Activated naive CD8-positive, alpha-beta T cell treated with anti-CD3 and anti-CD28 coated beads, Interleukin-2, amount 10 ng/mL, durations not matched to agents 7 days and 5 days (primary cell): Measurements from ENCODE around the gene FOXG1. TPM values are rescaled to one million over a fixed set of nuclear protein-coding genes. Genes with fewer than 3 reads are reported as not detected.

ENCODE experiments used
- ATAC-seq: fragments of 150-1000 bp; cut with Tn5 transposase; one replicate; pipeline ENCODE4 v1.10.0; 2021; ENCODE audit warnings: low read depth, moderate library complexity
- POLR2A ChIA-PET: fragments of 350-600 bp; sonication (Branson Sonifier 250); formaldehyde crosslinking; loops from one replicate; lab custom pipeline; 2021; ENCODE audit warnings: antibody characterized with exemption; lab: Charles Lee
- DNase-seq: peaks from one replicate; pipeline ENCODE4 v3.0.0; 2021
- H3K27ac Mint-ChIP-seq: one replicate; pipeline ENCODE4 v1.8.0; 2022; ENCODE audit warnings: mild to moderate bottlenecking, mixed read lengths
- H3K27me3 Mint-ChIP-seq: one replicate; pipeline ENCODE4 v1.8.0; 2022; ENCODE audit warnings: mild to moderate bottlenecking, moderate library complexity, mixed read lengths
- H3K36me3 Mint-ChIP-seq: one replicate; pipeline ENCODE4 v1.8.0; 2021; ENCODE audit warnings: mild to moderate bottlenecking, mixed read lengths
- H3K4me1 Mint-ChIP-seq: one replicate; pipeline ENCODE4 v1.8.0; 2021; ENCODE audit warnings: mixed read lengths
- H3K4me3 Mint-ChIP-seq: one replicate; pipeline ENCODE4 v1.8.0; 2022; ENCODE audit warnings: mild to moderate bottlenecking, moderate library complexity, mixed read lengths
- H3K9me3 Mint-ChIP-seq: one replicate; pipeline ENCODE4 v1.8.0; 2021; ENCODE audit warnings: mixed read lengths
- total RNA-seq, 2 experiments: library from RNA; stranded (reverse); gene quantifications; one replicate each; pipeline ENCODE4 v1.2.3, GENCODE V29; 2021

FOXG1 gene
- total RNA-seq, 2 experiments from 2014 or later: not detected

- H3K9me3 Mint-ChIP-seq: no peaks in the 10 kb centered on the region
Observed at GRCh38 chr14:28757786-28758185, 8.8 kb upstream of the FOXG1 start.

GRCh38 chr14:28758253-28758884 is 8.2 kb upstream of the FOXG1 start:
- ATAC-seq: no peak
- POLR2A ChIA-PET: no interaction called here
- H3K27me3 Mint-ChIP-seq: peaks cover 72% of the 10 kb centered on the region

More at GRCh38 chr14:28757786-28758185, 8.8 kb upstream of the FOXG1 start:
- ATAC-seq: no peak
- DNase-seq: no peak
- H3K27me3 Mint-ChIP-seq: peaks cover 70% of the 10 kb centered on the region
- no peaks in the 10 kb centered on the region for H3K36me3 Mint-ChIP-seq
- H3K4me1 Mint-ChIP-seq: no peaks in the 10 kb centered on the region
- POLR2A ChIA-PET: no interaction called here
- H3K4me3 Mint-ChIP-seq: no peak overlapping the region
- H3K27ac Mint-ChIP-seq: no peak overlapping the region

GRCh38 chr14:28758885-28759652 is 7.5 kb upstream of the FOXG1 start:
- POLR2A ChIA-PET: no interaction called here
- DNase-seq (no peak), ATAC-seq (no peak)
- H3K27me3 Mint-ChIP-seq: peaks cover 74% of the 10 kb centered on the region
- no peak overlapping the region for H3K27ac Mint-ChIP-seq
- no peak overlapping the region for H3K4me3 Mint-ChIP-seq
- no peaks in the 10 kb centered on the region for H3K36me3 Mint-ChIP-seq
- no peaks in the 10 kb centered on the region for H3K9me3 Mint-ChIP-seq
- no peaks in the 10 kb centered on the region for H3K4me1 Mint-ChIP-seq

More at GRCh38 chr14:28758253-28758884, 8.2 kb upstream of the FOXG1 start:
- no peak overlapping the region for H3K4me3 Mint-ChIP-seq
- H3K27ac Mint-ChIP-seq: no peak overlapping the region
- DNase-seq: no peak
- H3K36me3 Mint-ChIP-seq: no peaks in the 10 kb centered on the region
- H3K9me3 Mint-ChIP-seq: no peaks in the 10 kb centered on the region
- no peaks in the 10 kb centered on the region for H3K4me1 Mint-ChIP-seq

GRCh38 chr14:28759653-28760313 is 6.8 kb upstream of the FOXG1 start:
- Mint-ChIP-seq H3K27me3 (peaks cover 74% of the 10 kb centered on the region), H3K4me3 (peak overlapping the region; percentile 4), H3K9me3 (no peaks in the 10 kb centered on the region), H3K36me3 (no peaks in the 10 kb centered on the region), H3K4me1 (no peaks in the 10 kb centered on the region), H3K27ac (no peak overlapping the region)
- DNase-seq: no peak
- ATAC-seq: no peak
- POLR2A ChIA-PET: no interaction called here

GRCh38 chr14:28760431-28760996 is 6.1 kb upstream of the FOXG1 start:
- POLR2A ChIA-PET: no interaction called here
- no peak overlapping the region for H3K4me3 Mint-ChIP-seq
- peaks cover 2% of the 10 kb centered on the region for H3K4me1 Mint-ChIP-seq
- DNase-seq (no peak), ATAC-seq (no peak)
- H3K27ac Mint-ChIP-seq: no peak overlapping the region
- no peaks in the 10 kb centered on the region for H3K36me3 Mint-ChIP-seq
- peaks cover 74% of the 10 kb centered on the region for H3K27me3 Mint-ChIP-seq
- H3K9me3 Mint-ChIP-seq: no peaks in the 10 kb centered on the region

GRCh38 chr14:28761438-28762291 is 4.9 kb upstream of the FOXG1 start:
- Mint-ChIP-seq H3K4me3 (no peak overlapping the region), H3K9me3 (no peaks in the 10 kb centered on the region), H3K36me3 (no peaks in the 10 kb centered on the region), H3K4me1 (peaks cover 7% of the 10 kb centered on the region), H3K27me3 (peaks cover 68% of the 10 kb centered on the region), H3K27ac (no peak overlapping the region)
- POLR2A ChIA-PET: interaction anchor here (0.6 kb wide), 1 partner anchor 972 kb away, joined by 4 read pairs; no protein-coding TSS in a partner anchor
- DNase-seq (no peak), ATAC-seq (no peak)

GRCh38 chr14:28762303-28762954 is 4.2 kb upstream of the FOXG1 start:
- no peak overlapping the region for H3K27ac Mint-ChIP-seq
- no peak for ATAC-seq
- no peak overlapping the region for H3K4me3 Mint-ChIP-seq
- peaks cover 63% of the 10 kb centered on the region for H3K27me3 Mint-ChIP-seq
- H3K36me3 Mint-ChIP-seq: no peaks in the 10 kb centered on the region
- DNase-seq: no peak
- POLR2A ChIA-PET: no interaction called here
- H3K9me3 Mint-ChIP-seq: no peaks in the 10 kb centered on the region
- H3K4me1 Mint-ChIP-seq: peaks cover 7% of the 10 kb centered on the region

- Mint-ChIP-seq H3K27me3 (peaks cover 62% of the 10 kb centered on the region), H3K36me3 (no peaks in the 10 kb centered on the region), H3K4me1 (peaks cover 7% of the 10 kb centered on the region), H3K27ac (no peak overlapping the region), H3K9me3 (no peaks in the 10 kb centered on the region), H3K4me3 (no peak overlapping the region)
- DNase-seq: no peak
- POLR2A ChIA-PET: no interaction called here
- ATAC-seq: no peak
Observed at GRCh38 chr14:28762955-28763326, 3.6 kb upstream of the FOXG1 start.

GRCh38 chr14:28763751-28764256 is 2.8 kb upstream of the FOXG1 start:
- POLR2A ChIA-PET: no interaction called here
- no peak for DNase-seq
- peaks cover 8% of the 10 kb centered on the region for H3K4me1 Mint-ChIP-seq
- ATAC-seq: no peak
- H3K27me3 Mint-ChIP-seq: peaks cover 63% of the 10 kb centered on the region
- no peak overlapping the region for H3K27ac Mint-ChIP-seq
- H3K4me3 Mint-ChIP-seq: no peak overlapping the region
- peaks cover 2% of the 10 kb centered on the region for H3K36me3 Mint-ChIP-seq
- H3K9me3 Mint-ChIP-seq: peaks cover 2% of the 10 kb centered on the region

- POLR2A ChIA-PET: no interaction called here
- peaks cover 2% of the 10 kb centered on the region for H3K9me3 Mint-ChIP-seq
- peaks cover 2% of the 10 kb centered on the region for H3K36me3 Mint-ChIP-seq
- no peak overlapping the region for H3K27ac Mint-ChIP-seq
- peaks cover 8% of the 10 kb centered on the region for H3K4me1 Mint-ChIP-seq
- DNase-seq: no peak
- no peak for ATAC-seq
- peaks cover 61% of the 10 kb centered on the region for H3K27me3 Mint-ChIP-seq
- no peak overlapping the region for H3K4me3 Mint-ChIP-seq
Observed at GRCh38 chr14:28764257-28765160, 2.1 kb upstream of the FOXG1 start.

- POLR2A ChIA-PET: no interaction called here
- no peak for DNase-seq
- no peak overlapping the region for H3K27ac Mint-ChIP-seq
- no peak for ATAC-seq
- H3K9me3 Mint-ChIP-seq: peaks cover 2% of the 10 kb centered on the region
- peaks cover 53% of the 10 kb centered on the region for H3K27me3 Mint-ChIP-seq
- peaks cover 2% of the 10 kb centered on the region for H3K36me3 Mint-ChIP-seq
- H3K4me1 Mint-ChIP-seq: peaks cover 8% of the 10 kb centered on the region
- H3K4me3 Mint-ChIP-seq: no peak overlapping the region
Observed at GRCh38 chr14:28765169-28765830, 1.3 kb upstream of the FOXG1 start.
